Smooth muscle cell (in vitro differentiated cells): ENCODE measurements around the gene LARGE1. TPM values are rescaled to one million over a fixed set of nuclear protein-coding genes. Genes with fewer than 3 reads are reported as not detected.

Experiments used
- DNase-seq: peaks from one replicate; lab custom pipeline; 2025; ENCODE audit not compliant: unreplicated experiment; lab: John Stamatoyannopoulos, UW
- H2AFZ ChIP-seq: fragments of 200-600 bp; sonication (generic); 2 replicates; pipeline ENCODE4 v1.6.0; 2016; ENCODE audit warnings: antibody characterized with exemption, low read depth, mild to moderate bottlenecking
- H3F3A ChIP-seq: fragments of 200-600 bp; sonication (generic); 2 replicates; pipeline ENCODE4 v1.6.0; 2017; ENCODE audit warnings: antibody characterized with exemption, low read depth
- H3K27ac ChIP-seq: fragments of 200-600 bp; sonication (generic); 2 replicates; pipeline ENCODE4 v1.5.1; 2016; ENCODE audit warnings: low read depth, mild to moderate bottlenecking
- H3K27me3 ChIP-seq: fragments of 200-600 bp; sonication (generic); 2 replicates; pipeline ENCODE4 v1.6.1; 2016; ENCODE audit warnings: low read depth, mild to moderate bottlenecking
- H3K36me3 ChIP-seq: fragments of 200-600 bp; sonication (generic); 2 replicates; pipeline ENCODE4 v1.5.1; 2016; ENCODE audit warnings: low read depth
- H3K4me1 ChIP-seq: fragments of 200-600 bp; sonication (generic); 2 replicates; pipeline ENCODE4 v1.5.1; 2016; ENCODE audit warnings: low read depth
- H3K4me2 ChIP-seq: fragments of 200-600 bp; sonication (generic); 2 replicates; pipeline ENCODE4 v1.6.0; 2016; ENCODE audit warnings: mild to moderate bottlenecking
- H3K4me3 ChIP-seq: fragments of 200-600 bp; sonication (generic); 2 replicates; pipeline ENCODE4 v1.5.1; 2016; ENCODE audit warnings: mild to moderate bottlenecking
- H3K79me2 ChIP-seq: fragments of 200-600 bp; sonication (generic); 2 replicates; pipeline ENCODE4 v1.6.0; 2016; ENCODE audit warnings: low read depth, mild to moderate bottlenecking
- H3K9ac ChIP-seq: fragments of 200-600 bp; sonication (generic); 2 replicates; pipeline ENCODE4 v1.6.0; 2016; ENCODE audit warnings: low read depth
- H3K9me3 ChIP-seq: fragments of 200-600 bp; sonication (generic); replicated peaks from 2 replicates; pipeline ENCODE4 v1.5.1; 2016; ENCODE audit warnings: low read depth
- H4K20me1 ChIP-seq: fragments of 200-600 bp; sonication (generic); 2 replicates; pipeline ENCODE4 v1.6.0; 2016; ENCODE audit warnings: low read depth
- CTCF ChIP-seq: fragments of 200-600 bp; sonication (generic); IDR thresholded peaks from 2 replicates; pipeline ENCODE4 v1.5.1; 2017; ENCODE audit warnings: borderline replicate concordance, mild to moderate bottlenecking, antibody characterized with exemption; ENCODE audit not compliant: insufficient read depth, poor library complexity, severe bottlenecking
- WGBS: methylation state at CpG from one replicate; pipeline ENCODE4 v1.1.7; 2016; ENCODE audit warnings: low lambda C conversion rate; 5-methylcytosine and 5-hydroxymethylcytosine counted together
- polyA plus RNA-seq: library from polyadenylated mRNA; unstranded; fragments of >200 nt; fragmentation: Nextera tagmentation; extraction: Ambion mirVana; gene quantifications from 2 replicates; pipeline ENCODE4 v1.2.1, GENCODE V29; 2016
- total RNA-seq: library from RNA; depleted of rRNA; stranded (reverse); fragments of >200 nt; gene quantifications from 2 replicates; pipeline ENCODE4 v1.2.3, GENCODE V29; 2014

The LARGE1 gene
- total and polyA plus RNA-seq, 2 experiments from 2014 or later = 11.9 to 18.0 TPM

- H3K9ac ChIP-seq = no peak overlapping the region
- H3K9me3 ChIP-seq = no peaks in the 10 kb centered on the region
- no peak for DNase-seq
- H4K20me1 ChIP-seq = no peaks in the 10 kb centered on the region
- H2AFZ ChIP-seq = no peak overlapping the region
- H3K4me2 ChIP-seq = no peak overlapping the region
- H3K4me3 ChIP-seq = no peak overlapping the region
- no peak for TF ChIP-seq CTCF
- H3K27me3 ChIP-seq = no peaks in the 10 kb centered on the region
- H3K79me2 ChIP-seq = no peaks in the 10 kb centered on the region
- H3K36me3 ChIP-seq = no peaks in the 10 kb centered on the region
- H3K4me1 ChIP-seq = no peaks in the 10 kb centered on the region
- WGBS = 96% methylated on average over 7 of the region's 7 CpGs
- H3K27ac ChIP-seq = no peak overlapping the region
- H3F3A ChIP-seq = no peaks in the 10 kb centered on the region
Measured at GRCh38 chr22:33580310-33580709, 340.0 kb downstream of the LARGE1 start.

GRCh38 chr22:33579448-33580093, 340.7 kb downstream of the LARGE1 start:
- DNase-seq = no peak
- Histone ChIP-seq H3K36me3 (no peaks in the 10 kb centered on the region), H4K20me1 (no peaks in the 10 kb centered on the region), H3K79me2 (no peaks in the 10 kb centered on the region), H2AFZ (no peak overlapping the region), H3K4me1 (no peaks in the 10 kb centered on the region), H3F3A (no peaks in the 10 kb centered on the region), H3K9me3 (no peaks in the 10 kb centered on the region), H3K4me3 (no peak overlapping the region), H3K27me3 (no peaks in the 10 kb centered on the region), H3K9ac (no peak overlapping the region), H3K4me2 (no peak overlapping the region), H3K27ac (no peak overlapping the region)
- 69% methylated on average over 8 of the region's 8 CpGs for WGBS
- peak; percentile 74 for TF ChIP-seq CTCF

GRCh38 chr22:33578752-33579151, 341.5 kb downstream of the LARGE1 start:
- H2AFZ ChIP-seq = no peak overlapping the region
- no peaks in the 10 kb centered on the region for H3K79me2 ChIP-seq
- TF ChIP-seq CTCF = no peak
- no peaks in the 10 kb centered on the region for H3K36me3 ChIP-seq
- no peaks in the 10 kb centered on the region for H3K4me1 ChIP-seq
- no peaks in the 10 kb centered on the region for H3F3A ChIP-seq
- H3K27me3 ChIP-seq = no peaks in the 10 kb centered on the region
- no peak overlapping the region for H3K27ac ChIP-seq
- H3K4me2 ChIP-seq = no peak overlapping the region
- no peak for DNase-seq
- H4K20me1 ChIP-seq = no peaks in the 10 kb centered on the region
- H3K9ac ChIP-seq = no peak overlapping the region
- H3K9me3 ChIP-seq = no peaks in the 10 kb centered on the region
- no peak overlapping the region for H3K4me3 ChIP-seq
- WGBS = 87% methylated on average over 1 of the region's 1 CpG

- no peaks in the 10 kb centered on the region for H3F3A ChIP-seq
- DNase-seq = no peak
- H3K4me2 ChIP-seq = no peak overlapping the region
- no peaks in the 10 kb centered on the region for H3K36me3 ChIP-seq
- H3K4me3 ChIP-seq = no peak overlapping the region
- H3K27me3 ChIP-seq = no peaks in the 10 kb centered on the region
- H4K20me1 ChIP-seq = no peaks in the 10 kb centered on the region
- no peaks in the 10 kb centered on the region for H3K9me3 ChIP-seq
- TF ChIP-seq CTCF = no peak
- H2AFZ ChIP-seq = no peak overlapping the region
- no peak overlapping the region for H3K27ac ChIP-seq
- WGBS = 72% methylated on average over 4 of the region's 4 CpGs
- no peaks in the 10 kb centered on the region for H3K4me1 ChIP-seq
- no peaks in the 10 kb centered on the region for H3K79me2 ChIP-seq
- H3K9ac ChIP-seq = no peak overlapping the region
Measured at GRCh38 chr22:33577862-33578411, 342.3 kb downstream of the LARGE1 start.
